Skeletal muscle satellite cell (primary cell): ENCODE measurements around the gene ULK2.
A peak's percentile ranks its signal among the peaks of the same experiment; 100 is the strongest.
"Not testable (repeated sequence)": the region's sequence is repeated elsewhere in the genome, so short reads cannot be mapped to it uniquely, and the experiment has no call there.

ENCODE experiments used
- H3K27me3 ChIP-seq: 2 replicates; pipeline ENCODE4 v1.7.0; 2013; ENCODE audit warnings: low read length; ENCODE audit not compliant: control insufficient read depth, insufficient read depth
- H3K36me3 ChIP-seq: 2 replicates; pipeline ENCODE4 v1.7.0; 2013; ENCODE audit warnings: mild to moderate bottlenecking, control low read depth, low read length; ENCODE audit not compliant: insufficient read depth
- H3K4me1 ChIP-seq: 2 replicates; pipeline ENCODE4 v1.7.0; 2013; ENCODE audit warnings: low read length; ENCODE audit not compliant: control insufficient read depth, insufficient read depth
- H3K4me2 ChIP-seq: 2 replicates; pipeline ENCODE4 v1.7.0; 2013; ENCODE audit warnings: mild to moderate bottlenecking, low read length
- H3K4me3 ChIP-seq: 2 replicates; pipeline ENCODE4 v1.7.0; 2013; ENCODE audit warnings: low read length
- H3K9ac ChIP-seq: 2 replicates; pipeline ENCODE4 v1.7.0; 2013; ENCODE audit warnings: mild to moderate bottlenecking, low read depth, low read length, moderate library complexity
- H3K9me3 ChIP-seq: replicated peaks from 2 replicates; pipeline ENCODE4 v1.7.0; 2013; ENCODE audit warnings: mild to moderate bottlenecking, control low read depth, low read length

ULK2 gene

GRCh38 chr17:19890554-19890953 lies 22.8 kb upstream of the ULK2 start:
- not testable (repeated sequence) for H3K4me2 ChIP-seq, H3K36me3 ChIP-seq, H3K4me1 ChIP-seq, H3K27me3 ChIP-seq, H3K9ac ChIP-seq, H3K9me3 ChIP-seq, H3K4me3 ChIP-seq

- not testable (repeated sequence) for H3K4me3 ChIP-seq, H3K4me2 ChIP-seq, H3K4me1 ChIP-seq, H3K27me3 ChIP-seq, H3K36me3 ChIP-seq, H3K9ac ChIP-seq, H3K9me3 ChIP-seq
Measured at GRCh38 chr17:19890001-19890400, 22.3 kb upstream of the ULK2 start.

DNA sequence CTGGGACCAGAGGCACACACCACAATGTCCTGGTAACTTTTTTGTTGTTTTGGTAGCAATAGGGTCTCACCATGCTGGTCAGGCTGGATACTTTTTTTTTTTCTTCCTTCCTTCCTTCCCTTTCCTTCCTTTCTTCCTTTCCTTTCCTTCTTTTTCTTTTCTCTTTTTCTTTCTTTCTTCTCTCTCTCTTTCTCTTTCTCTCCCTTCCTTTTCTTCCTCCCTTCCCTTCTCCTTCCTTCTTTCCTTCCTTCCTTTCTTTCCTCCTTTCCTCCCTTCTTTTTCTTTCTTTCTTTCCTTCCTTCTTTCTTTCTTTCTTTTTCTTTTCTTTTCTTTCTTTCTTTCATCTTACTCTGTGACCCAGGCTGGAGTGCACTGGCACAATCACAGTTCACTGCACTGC lies 18.4 kb upstream of the ULK2 start:
- Histone ChIP-seq H3K9me3 (no peaks in the 10 kb centered on the region), H3K4me3 (no peak overlapping the region), H3K4me1 (no peaks in the 10 kb centered on the region), H3K9ac (no peak overlapping the region), H3K4me2 (no peak overlapping the region), H3K27me3 (no peaks in the 10 kb centered on the region), H3K36me3 (no peaks in the 10 kb centered on the region)

- Histone ChIP-seq H3K4me1 (no peaks in the 10 kb centered on the region), H3K4me3 (no peak overlapping the region)
Measured at GRCh38 chr17:19883537-19884215, 15.9 kb upstream of the ULK2 start.

DNA sequence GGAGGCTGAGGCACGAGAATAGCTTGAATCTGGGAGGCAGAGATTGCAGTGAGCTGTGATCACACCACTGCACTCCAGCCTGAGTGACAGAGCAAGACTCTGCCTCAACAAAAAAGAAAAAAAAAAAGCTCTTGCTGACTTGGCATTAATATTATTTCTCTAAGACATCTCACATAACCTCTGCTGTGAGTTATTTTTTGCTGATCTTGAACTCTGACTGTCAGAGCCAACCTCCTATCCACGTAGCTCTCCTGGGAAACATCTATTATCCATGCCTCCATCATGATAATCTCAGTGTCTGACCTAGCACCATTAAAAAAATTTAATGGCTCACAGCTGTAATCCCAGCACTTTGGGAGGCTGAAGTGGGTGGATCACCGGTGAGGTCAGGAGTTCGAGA lies 12.7 kb upstream of the ULK2 start:
- Histone ChIP-seq H3K4me1 (no peaks in the 10 kb centered on the region), H3K4me2 (no peak overlapping the region), H3K4me3 (no peak overlapping the region), H3K36me3 (no peaks in the 10 kb centered on the region), H3K27me3 (peaks cover 24% of the 10 kb centered on the region), H3K9me3 (no peaks in the 10 kb centered on the region), H3K9ac (no peak overlapping the region)

More at GRCh38 chr17:19883537-19884215, 15.9 kb upstream of the ULK2 start:
- H3K4me2 ChIP-seq, result no peak overlapping the region
- no peaks in the 10 kb centered on the region for H3K9me3 ChIP-seq
- peaks cover 11% of the 10 kb centered on the region for H3K27me3 ChIP-seq
- H3K9ac ChIP-seq, result no peak overlapping the region
- H3K36me3 ChIP-seq, result no peaks in the 10 kb centered on the region

GRCh38 chr17:19877364-19877945 lies 9.7 kb upstream of the ULK2 start:
- H3K4me3 ChIP-seq, result no peak overlapping the region
- peaks cover 24% of the 10 kb centered on the region for H3K27me3 ChIP-seq
- no peaks in the 10 kb centered on the region for H3K9me3 ChIP-seq
- no peaks in the 10 kb centered on the region for H3K4me1 ChIP-seq
- H3K4me2 ChIP-seq, result no peak overlapping the region
- H3K36me3 ChIP-seq, result no peaks in the 10 kb centered on the region
- no peak overlapping the region for H3K9ac ChIP-seq

GRCh38 chr17:19876529-19877161 lies 8.9 kb upstream of the ULK2 start:
- H3K4me3 ChIP-seq, result no peak overlapping the region
- H3K27me3 ChIP-seq, result peaks cover 24% of the 10 kb centered on the region
- H3K4me1 ChIP-seq, result no peaks in the 10 kb centered on the region
- no peak overlapping the region for H3K9ac ChIP-seq
- H3K36me3 ChIP-seq, result no peaks in the 10 kb centered on the region
- H3K9me3 ChIP-seq, result no peaks in the 10 kb centered on the region
- no peak overlapping the region for H3K4me2 ChIP-seq

DNA sequence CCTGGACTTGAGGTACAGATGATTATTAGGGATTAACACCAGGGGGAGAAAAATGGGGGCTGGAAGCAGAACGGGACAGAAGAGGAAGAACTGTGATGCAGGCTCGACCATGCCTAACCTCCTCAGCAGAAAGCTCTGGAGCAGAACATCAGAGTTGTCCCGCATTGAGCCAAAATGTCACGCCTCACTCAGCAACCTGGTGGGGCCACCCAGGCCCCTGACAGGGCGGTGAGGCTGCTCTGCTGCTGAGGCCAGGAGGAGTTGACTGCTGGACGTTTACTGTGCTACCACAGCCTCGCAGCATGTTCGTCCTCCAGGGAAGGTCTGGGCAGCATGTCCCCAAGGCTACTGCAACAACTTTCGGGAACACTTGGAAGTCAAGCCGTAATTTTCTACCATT lies 6.5 kb upstream of the ULK2 start:
- H3K4me1 ChIP-seq, result no peaks in the 10 kb centered on the region
- peaks cover 18% of the 10 kb centered on the region for H3K27me3 ChIP-seq
- H3K9me3 ChIP-seq, result no peaks in the 10 kb centered on the region
- no peak overlapping the region for H3K4me3 ChIP-seq
- no peaks in the 10 kb centered on the region for H3K36me3 ChIP-seq
- no peak overlapping the region for H3K9ac ChIP-seq
- no peak overlapping the region for H3K4me2 ChIP-seq

DNA sequence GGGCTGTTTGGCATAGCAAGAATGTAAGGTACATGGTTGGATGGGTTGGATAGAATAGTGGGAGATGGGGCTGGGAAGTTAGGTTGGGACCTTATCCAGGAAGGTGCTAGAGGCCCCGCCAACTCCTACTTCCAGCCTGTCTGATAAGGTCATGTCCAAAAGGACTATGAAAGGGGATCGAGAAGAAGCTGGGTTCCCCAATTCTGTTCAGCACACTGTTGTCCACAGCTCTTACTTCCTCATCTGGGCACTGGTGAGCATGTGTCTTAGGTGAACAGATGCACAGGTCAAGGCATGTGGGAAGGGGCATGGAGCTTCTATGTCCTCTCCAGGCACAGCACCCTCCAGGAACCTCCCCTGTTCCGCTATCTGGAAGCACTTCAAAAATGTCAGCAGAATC lies 5.6 kb upstream of the ULK2 start:
- no peak overlapping the region for H3K4me2 ChIP-seq
- H3K36me3 ChIP-seq, result no peaks in the 10 kb centered on the region
- no peak overlapping the region for H3K9ac ChIP-seq
- no peaks in the 10 kb centered on the region for H3K4me1 ChIP-seq
- H3K27me3 ChIP-seq, result peaks cover 12% of the 10 kb centered on the region
- no peak overlapping the region for H3K4me3 ChIP-seq
- no peaks in the 10 kb centered on the region for H3K9me3 ChIP-seq

DNA sequence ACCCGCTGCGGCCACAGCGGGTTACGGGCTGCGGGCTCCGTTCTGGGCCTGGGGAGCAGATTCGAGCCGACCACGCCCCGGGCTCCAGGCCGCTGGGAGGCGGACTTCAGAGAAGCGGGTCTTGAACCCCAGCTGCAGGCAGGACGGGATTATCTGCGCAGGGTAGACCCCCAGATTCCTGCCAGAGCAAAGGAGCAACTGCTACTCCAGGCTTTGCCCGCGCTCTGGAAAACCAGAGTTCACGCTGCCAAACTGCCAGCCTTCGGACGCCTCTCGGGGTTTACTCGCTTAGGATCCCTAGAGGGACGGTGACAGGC lies 301 bp upstream of the ULK2 start:
- Histone ChIP-seq H3K27me3 (no peaks in the 10 kb centered on the region), H3K9me3 (no peaks in the 10 kb centered on the region), H3K36me3 (no peaks in the 10 kb centered on the region), H3K4me2 (peak overlapping the region; percentile 96), H3K9ac (peak overlapping the region; percentile 91), H3K4me1 (peaks cover 5% of the 10 kb centered on the region), H3K4me3 (peak overlapping the region; percentile 78)

DNA sequence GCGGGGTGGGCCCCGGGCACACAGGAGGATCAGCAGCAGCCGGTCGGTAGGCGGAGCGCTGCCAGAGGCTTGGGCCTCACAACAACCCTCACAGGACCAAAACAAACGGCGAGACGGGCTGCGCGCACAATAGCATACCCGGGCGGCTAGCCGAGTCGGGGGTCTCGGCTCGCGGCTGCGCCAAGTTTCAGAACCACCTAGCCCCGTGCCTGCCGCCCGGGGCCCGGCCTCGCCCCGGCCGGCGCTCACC lies 732 bp downstream of the ULK2 start:
- H3K9ac ChIP-seq, result peak overlapping the region; percentile 91
- peak overlapping the region; percentile 96 for H3K4me2 ChIP-seq
- H3K4me1 ChIP-seq, result peaks cover 5% of the 10 kb centered on the region
- H3K36me3 ChIP-seq, result no peaks in the 10 kb centered on the region
- H3K27me3 ChIP-seq, result no peaks in the 10 kb centered on the region
- H3K4me3 ChIP-seq, result peak overlapping the region; percentile 78
- H3K9me3 ChIP-seq, result no peaks in the 10 kb centered on the region

DNA sequence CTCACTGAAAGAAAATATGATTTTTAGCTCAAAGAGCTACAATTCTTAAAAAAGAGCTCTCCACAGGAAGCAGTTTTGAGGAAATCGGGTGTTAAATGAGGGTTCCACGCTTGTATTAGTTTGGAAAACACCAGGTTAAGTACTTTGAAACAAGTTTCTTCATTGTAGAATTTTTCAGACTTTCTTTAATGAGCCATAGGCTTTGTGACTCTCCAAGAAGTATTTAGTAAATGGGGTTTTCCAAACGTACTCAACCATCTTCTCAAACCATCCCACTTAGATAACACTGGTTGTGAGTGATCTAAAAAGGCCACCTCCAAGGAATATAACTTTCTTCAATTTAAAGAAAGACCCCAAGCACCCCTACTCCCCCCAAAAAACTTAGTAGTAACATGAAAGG lies 2.7 kb downstream of the ULK2 start:
- Histone ChIP-seq H3K4me3 (no peak overlapping the region), H3K27me3 (no peaks in the 10 kb centered on the region), H3K4me1 (peaks cover 5% of the 10 kb centered on the region), H3K9me3 (no peaks in the 10 kb centered on the region), H3K4me2 (no peak overlapping the region), H3K36me3 (peaks cover 4% of the 10 kb centered on the region), H3K9ac (no peak overlapping the region)
